Measurements from ENCODE around the gene SPSB2.

Gene SPSB2

DNA sequence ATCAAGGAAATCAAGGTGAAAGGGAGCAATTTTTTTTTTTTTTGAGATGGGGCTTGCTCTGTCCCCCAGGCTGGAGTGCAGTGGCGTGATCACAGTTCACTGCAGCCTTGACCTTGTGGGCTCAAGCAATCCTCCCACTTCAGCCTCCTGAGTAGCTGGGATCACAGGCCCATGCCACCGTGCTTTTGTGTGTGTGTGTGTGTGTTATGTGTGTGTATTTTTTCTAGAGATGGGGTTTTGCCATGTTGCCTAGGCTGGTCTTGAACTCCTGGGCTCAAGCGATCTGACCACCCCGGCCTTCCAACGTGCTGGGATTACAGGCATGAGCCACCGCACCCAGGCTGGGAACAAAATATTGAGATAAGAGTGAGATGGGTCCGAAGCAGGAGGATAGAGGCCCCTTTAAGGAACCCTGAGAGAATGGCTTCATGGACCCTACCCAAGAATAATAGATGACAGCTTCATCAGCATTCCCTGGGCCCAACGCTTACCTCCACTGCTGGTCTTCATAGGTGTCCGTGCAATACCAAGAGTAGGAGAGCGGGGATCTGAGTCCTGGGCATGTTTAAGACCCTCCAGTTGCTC lies 23.0 kb downstream of the SPSB2 start:
- no peak for DNase-seq

GRCh38 chr12:6849427-6849826 lies 23.7 kb downstream of the SPSB2 start:
- DNase-seq: no peak

- DNase-seq: no peak
Observed at GRCh38 chr12:6847676-6848075, 25.4 kb downstream of the SPSB2 start.

DNA sequence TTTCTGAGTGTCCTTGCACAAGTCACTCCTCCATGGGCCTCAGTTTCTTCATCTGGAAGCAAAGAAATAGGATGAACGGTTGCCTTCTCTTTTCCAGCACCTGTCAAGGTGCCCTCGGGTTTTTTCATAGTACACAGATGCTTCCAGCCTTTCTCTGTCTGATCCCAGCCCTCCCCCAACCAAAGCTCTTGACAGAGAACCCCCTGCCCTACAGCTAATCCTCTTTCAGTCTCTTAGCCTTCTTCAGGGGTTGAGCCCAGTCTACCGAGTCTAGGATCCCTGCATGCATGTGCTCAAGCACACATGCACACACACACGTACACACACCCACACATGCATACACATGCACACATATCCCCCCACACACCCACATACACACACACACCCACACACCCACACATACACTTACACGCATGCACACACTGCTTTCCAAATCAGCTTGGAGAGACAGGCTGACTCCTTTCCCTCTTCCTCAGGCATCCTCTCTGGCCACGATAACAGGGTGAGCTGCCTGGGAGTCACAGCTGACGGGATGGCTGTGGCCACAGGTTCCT lies 26.7 kb downstream of the SPSB2 start:
- no peak for DNase-seq

DNA sequence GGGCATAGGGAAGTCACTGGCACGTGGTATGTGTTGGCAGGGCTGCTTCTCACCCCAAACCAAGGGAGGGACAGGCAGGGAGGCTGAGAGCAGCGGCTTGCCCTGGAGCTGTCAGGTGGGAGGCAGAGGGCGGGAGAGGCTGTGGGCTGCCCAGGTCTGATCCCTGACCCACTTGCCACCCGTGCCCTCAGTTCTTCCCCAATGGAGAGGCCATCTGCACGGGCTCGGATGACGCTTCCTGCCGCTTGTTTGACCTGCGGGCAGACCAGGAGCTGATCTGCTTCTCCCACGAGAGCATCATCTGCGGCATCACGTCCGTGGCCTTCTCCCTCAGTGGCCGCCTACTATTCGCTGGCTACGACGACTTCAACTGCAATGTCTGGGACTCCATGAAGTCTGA lies 27.7 kb downstream of the SPSB2 start:
- DNase-seq: no peak

GRCh38 chr12:6843118-6843902 lies 29.8 kb downstream of the SPSB2 start:
- DNase-seq: no peak

DNA sequence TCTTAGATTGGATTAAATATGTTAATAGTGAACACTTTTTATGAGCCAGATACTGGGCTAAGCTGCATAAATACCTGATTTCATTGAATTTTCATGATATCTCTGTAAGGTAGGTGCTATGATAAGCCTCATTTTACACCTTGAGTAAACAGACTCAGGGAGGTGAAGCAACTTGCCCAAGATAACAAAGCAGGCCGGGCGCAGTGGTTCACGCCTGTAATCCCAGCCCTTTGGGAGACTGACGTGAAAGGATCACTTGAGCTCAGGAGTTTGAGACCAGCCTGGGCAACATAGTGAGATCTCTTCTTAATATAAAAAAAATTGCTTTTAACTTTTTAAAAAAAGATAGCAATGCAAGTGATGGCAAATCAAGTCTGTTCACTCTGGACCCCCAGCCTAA lies 31.0 kb downstream of the SPSB2 start:
- no peak for DNase-seq

DNA sequence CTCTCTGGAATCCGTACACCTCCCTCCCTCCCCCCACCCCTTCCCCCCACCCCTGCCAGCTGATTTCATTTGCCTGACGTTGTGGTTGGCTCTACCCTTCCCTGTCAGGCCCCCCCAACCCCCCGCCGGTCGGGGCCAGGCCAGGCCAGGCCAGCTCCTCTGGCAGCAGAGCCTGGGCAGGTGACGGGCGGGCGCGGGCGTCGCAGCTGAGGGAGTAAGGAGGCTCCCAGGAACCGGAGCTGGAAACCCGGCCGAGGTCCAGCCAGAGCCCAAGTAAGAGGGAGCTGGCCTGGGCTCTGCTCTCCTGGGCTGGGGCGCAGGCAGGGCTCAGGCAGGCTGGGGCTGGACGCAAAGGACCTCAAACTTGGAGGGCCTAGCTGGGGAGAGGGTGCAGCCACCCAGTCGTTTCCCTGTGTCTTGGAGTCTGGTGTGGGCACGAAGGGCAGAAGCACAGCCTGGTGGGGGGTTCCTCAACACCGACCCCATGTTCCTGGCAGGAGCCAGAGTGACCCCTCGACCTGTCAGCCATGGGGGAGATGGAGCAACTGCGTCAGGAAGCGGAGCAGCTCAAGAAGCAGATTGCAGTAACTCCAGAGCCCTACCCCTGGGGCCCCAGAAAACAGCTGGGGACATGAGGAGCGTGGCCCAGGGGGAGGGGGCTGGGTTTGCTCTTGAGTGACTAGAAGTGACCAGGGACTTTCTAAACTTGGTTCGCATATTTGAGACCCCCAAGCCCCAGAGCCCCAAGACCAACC lies 32.2 kb downstream of the SPSB2 start, which contains the start of gene GNB3:
TSS of gene GNB3 (plus strand) at position 165 of the 755 bp plus-strand sequence. CDS start at position 528, 363 bp downstream.
- no peak for DNase-seq

DNA sequence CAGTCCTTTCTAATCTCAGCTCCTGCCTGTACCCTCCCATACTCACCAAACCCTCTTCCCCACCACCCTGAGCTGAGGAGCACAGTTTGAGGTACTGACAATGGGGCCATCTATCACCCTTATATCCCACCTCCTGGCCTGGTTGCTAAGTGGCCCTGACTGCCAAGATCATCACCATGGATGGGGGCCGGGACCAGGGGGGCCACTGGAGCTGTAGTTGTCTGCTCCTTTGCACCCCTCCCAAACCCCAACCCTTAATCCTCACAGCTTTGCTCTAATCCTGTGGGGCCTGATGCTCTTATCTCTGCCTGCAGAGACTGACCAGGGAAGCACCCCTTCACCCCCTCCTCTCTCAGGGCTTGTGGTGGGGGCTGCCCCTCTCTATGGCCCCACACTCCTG lies 32.8 kb downstream of the SPSB2 start:
- no peak for DNase-seq

DNA sequence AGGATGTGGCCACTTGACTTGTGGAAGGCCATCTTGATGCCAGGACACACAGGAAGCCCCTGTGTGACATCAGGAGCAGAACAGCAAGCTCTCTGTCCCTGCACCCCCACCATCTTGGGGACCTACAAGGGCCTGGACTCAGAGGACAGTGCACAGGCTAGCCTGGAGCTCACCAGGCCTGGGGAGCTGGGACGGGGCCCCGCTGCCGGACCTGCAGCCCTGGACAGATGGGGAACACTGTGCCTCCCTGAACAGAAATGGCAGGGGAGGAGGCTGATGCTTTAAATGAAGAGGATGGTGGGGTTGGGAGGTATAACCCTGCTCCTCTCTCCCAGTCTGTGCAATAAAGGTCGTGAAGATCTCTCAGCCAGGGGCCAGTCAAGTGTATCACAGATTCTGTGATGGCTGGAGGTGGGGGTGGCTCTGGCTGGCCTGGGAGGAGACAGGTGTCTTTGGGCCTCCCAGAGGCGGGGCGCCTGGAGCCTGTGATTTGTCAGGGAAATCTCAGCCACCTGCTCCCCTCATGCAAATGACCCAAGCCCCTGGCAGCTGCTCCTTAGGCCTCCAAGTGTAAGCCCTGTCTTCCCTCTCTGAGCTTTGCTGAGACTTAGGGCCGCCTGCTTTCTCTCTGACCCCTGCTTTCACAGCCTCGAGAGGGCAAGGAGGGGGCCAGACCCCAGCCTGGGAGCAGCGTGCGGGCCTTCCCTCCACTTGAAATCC lies 33.5 kb downstream of the SPSB2 start:
- DNase-seq: no peak

DNA sequence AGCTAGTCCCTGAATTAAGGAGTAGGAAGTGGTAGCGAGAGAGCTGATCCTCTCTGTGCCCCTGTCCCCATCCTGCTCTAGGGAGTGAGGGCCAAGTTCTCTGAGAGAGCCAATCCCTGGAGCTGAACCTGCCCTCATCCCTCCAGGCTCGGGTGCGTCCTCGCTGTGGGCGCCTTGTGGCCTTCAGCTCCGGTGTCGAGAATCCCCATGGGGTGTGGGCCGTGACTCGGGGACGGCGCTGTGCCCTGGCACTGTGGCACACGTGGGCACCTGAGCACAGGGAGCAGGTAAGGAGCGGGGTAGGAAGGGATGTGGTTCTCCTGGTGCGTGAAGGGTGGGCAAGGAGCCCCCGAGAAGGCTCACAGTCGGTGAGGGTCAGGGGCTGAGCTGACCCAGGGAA lies 34.2 kb downstream of the SPSB2 start:
- no peak for DNase-seq

- no peak for DNase-seq
Observed at GRCh38 chr12:6837370-6838060, 35.6 kb downstream of the SPSB2 start.

GRCh38 chr12:6836851-6837250 lies 36.3 kb downstream of the SPSB2 start:
- DNase-seq: no peak

DNA sequence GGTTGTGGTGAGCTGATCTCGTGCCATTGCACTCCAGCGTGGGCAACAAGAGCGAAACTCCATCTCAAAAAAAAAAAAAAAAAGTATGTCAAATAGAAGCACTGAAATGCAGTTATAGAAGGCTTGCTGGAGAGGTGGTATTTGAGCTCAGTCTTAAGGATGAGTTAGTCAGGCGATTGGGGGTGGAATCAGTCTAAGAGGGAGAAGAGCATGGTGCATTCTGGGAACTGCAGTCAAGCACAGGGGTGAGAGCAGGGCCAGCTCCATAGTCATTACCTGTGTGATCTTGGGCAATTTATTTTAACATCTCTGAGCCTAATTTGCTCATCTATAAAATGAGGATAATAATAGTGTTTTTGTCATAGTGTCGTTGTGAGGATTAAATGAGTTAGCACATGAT lies 38.2 kb downstream of the SPSB2 start:
- no peak for DNase-seq

GRCh38 chr12:6834254-6834653 lies 38.8 kb downstream of the SPSB2 start:
- DNase-seq: no peak

GRCh38 chr12:6833189-6833890 lies 39.8 kb downstream of the SPSB2 start:
- DNase-seq: no peak

DNA sequence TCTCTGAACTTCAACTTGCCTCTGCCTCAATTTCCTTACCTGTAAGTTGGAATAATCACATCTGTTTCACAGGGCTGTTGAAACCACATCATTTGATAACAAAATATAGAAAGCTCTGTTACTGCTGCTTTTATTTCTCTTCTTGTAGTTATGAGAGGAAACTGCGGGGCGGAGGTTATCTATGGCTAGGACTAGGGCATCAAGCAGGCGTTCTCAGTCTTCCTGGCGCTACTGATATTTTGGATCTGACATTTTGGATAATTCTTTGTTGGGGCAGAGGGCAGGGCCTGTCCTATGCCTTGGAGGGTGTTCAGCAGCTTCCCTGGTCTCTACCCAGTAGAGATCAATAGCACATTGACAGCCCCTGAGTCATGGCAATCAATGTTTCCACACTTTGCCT lies 41.0 kb downstream of the SPSB2 start:
- no peak for DNase-seq

DNA sequence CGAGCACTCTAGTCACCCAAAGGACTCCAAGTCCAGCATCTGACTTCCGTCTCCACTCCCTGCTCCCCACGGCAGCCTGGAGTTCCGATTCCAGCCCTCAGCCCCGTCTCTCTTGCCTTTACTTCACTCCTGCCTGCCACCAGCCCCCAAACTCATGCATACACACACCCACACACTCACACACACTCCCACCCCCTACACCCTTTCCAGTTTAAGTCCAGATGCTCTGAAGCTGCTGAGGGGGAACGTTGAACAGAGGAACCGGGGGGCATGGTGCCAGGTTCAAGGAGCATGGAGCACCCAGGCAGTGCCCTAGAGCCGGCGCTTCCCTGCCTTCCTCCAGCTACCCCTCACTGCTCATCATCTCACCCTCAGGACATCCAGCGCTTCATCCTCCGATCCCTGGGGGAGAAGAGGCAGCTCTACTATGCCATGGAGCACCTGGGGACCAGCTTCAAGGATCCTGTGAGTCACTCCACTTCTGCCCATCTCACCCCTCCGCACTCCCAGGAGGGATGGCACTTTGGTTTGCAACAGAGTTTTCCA lies 41.6 kb downstream of the SPSB2 start:
- no peak for DNase-seq

DNA sequence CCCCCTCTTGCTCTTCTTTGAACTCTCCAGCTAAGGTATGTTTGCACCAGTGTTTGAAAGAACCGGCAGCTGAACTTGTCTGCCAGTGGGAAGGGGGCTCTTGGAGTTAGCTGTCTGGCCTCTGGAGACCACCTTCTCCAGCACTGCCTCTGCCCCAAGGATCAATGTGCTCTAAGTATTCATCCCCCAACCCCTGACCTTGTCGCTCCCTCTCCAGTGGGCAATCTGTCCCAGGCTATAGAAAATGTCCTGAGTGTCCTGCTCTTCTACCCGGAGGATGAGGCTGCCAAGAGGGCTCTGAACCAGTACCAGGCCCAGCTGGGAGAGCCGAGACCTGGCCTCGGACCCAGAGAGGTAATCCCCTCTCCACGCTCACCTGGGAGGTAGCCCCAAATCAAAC lies 42.1 kb downstream of the SPSB2 start:
- DNase-seq: no peak

- DNase-seq: no peak
Observed at GRCh38 chr12:6830286-6830890, 42.7 kb downstream of the SPSB2 start.
